Glutamatergic neuron (in vitro differentiated cells): ENCODE results near the gene MEN1. TPM values are rescaled to one million over a fixed set of nuclear protein-coding genes. Genes with fewer than 3 reads are reported as not detected.

ENCODE experiments used
- DNase-seq: peaks from one replicate; pipeline ENCODE4 v3.0.0; 2022
- H3K27ac Mint-ChIP-seq: one replicate; pipeline ENCODE4 v1.8.0; 2020; ENCODE audit warnings: mild to moderate bottlenecking, mixed read lengths, inconsistent platforms; ENCODE audit not compliant: unreplicated experiment
- H3K27me3 Mint-ChIP-seq: one replicate; pipeline ENCODE4 v1.8.0; 2020; ENCODE audit warnings: mild to moderate bottlenecking, moderate library complexity, mixed read lengths, inconsistent platforms; ENCODE audit not compliant: unreplicated experiment
- H3K36me3 Mint-ChIP-seq: one replicate; pipeline ENCODE4 v1.8.0; 2020; ENCODE audit warnings: mild to moderate bottlenecking, mixed read lengths, inconsistent platforms; ENCODE audit not compliant: unreplicated experiment
- H3K4me1 Mint-ChIP-seq: one replicate; pipeline ENCODE4 v1.8.0; 2020; ENCODE audit warnings: mild to moderate bottlenecking, low read depth, mixed read lengths, inconsistent platforms; ENCODE audit not compliant: unreplicated experiment
- H3K4me3 Mint-ChIP-seq: one replicate; pipeline ENCODE4 v1.8.0; 2020; ENCODE audit warnings: mild to moderate bottlenecking, mixed read lengths, inconsistent platforms; ENCODE audit not compliant: unreplicated experiment
- H3K9me3 Mint-ChIP-seq: one replicate; pipeline ENCODE4 v1.8.0; 2020; ENCODE audit warnings: mild to moderate bottlenecking, moderate library complexity, mixed read lengths, inconsistent platforms; ENCODE audit not compliant: unreplicated experiment
- long read RNA-seq: library from polyadenylated mRNA; unstranded; transcript quantifications from one replicate; pipeline ENCODE4 v2.0.0, GENCODE V29; 2020; ENCODE audit not compliant: unreplicated experiment
- total RNA-seq: library from RNA; stranded (reverse); fragmentation: NEBNext Ultra II Directional; extraction: Animal tissue kit (Norgen Biotek cat#: 25700); gene quantifications from one replicate; pipeline ENCODE4 v1.2.1, GENCODE V29; 2021; ENCODE audit not compliant: unreplicated experiment
- TF ChIP-seq, protein P1 (sequence below): fragments of 200-600 bp; sonication (generic); IDR thresholded peaks from one replicate; pipeline ENCODE4 v1.5.0; 2021; ENCODE audit not compliant: partially characterized antibody, unreplicated experiment

The MEN1 gene
- total RNA-seq = 39.7 TPM
- long read RNA-seq, partial matches to known transcripts = 0 of 7 reads
- long read RNA-seq, other reads (novel, unspliced or antisense) = 6 of 7 reads

DNA sequence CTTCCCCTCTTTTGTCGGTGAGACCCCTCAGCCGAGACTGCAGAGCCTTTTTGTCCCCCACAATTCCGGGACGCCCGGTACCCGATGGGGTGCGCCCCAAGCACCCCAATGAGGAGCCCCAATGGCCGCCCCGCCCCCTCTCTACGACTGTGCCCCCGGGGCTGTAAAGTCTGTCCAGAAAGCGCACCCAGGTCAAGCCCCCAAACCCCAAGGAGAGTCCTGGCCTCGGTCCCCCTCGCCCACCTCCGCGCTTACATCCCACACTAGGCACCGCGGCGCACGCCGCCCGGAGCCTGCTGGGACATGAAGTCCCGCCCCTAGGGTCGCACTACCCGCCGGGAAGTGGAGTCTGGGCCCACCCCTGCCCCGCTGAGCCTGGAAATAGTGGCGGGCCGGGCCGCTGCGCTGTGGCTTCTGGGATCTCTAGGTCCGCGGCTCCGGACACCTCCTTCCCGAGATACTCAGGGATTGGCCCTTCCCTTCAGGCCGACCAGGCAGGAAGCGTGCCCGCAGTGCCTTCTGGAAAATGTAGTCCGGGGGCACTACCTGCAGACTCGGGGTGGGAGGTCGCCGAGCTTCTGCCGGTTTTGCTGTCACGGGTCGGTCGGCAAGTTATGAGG, at the start of gene MEN1:
Gene MEN1 (minus strand): TSS at position 281 of the 620 bp plus-strand sequence. CDS start 442 bp downstream, outside the sequence.
- H3K4me1 Mint-ChIP-seq = peaks cover 6% of the 10 kb centered on the region
- peaks cover 12% of the 10 kb centered on the region for H3K27me3 Mint-ChIP-seq
- peak within 1 kb of the TSS; percentile 67 for H3K27ac Mint-ChIP-seq
- H3K4me3 Mint-ChIP-seq = peak within 1 kb of the TSS; percentile 93
- H3K9me3 Mint-ChIP-seq = peaks cover 5% of the 10 kb centered on the region
- H3K36me3 Mint-ChIP-seq = no peaks in the 10 kb centered on the region
- TF ChIP-seq, protein P1, sequence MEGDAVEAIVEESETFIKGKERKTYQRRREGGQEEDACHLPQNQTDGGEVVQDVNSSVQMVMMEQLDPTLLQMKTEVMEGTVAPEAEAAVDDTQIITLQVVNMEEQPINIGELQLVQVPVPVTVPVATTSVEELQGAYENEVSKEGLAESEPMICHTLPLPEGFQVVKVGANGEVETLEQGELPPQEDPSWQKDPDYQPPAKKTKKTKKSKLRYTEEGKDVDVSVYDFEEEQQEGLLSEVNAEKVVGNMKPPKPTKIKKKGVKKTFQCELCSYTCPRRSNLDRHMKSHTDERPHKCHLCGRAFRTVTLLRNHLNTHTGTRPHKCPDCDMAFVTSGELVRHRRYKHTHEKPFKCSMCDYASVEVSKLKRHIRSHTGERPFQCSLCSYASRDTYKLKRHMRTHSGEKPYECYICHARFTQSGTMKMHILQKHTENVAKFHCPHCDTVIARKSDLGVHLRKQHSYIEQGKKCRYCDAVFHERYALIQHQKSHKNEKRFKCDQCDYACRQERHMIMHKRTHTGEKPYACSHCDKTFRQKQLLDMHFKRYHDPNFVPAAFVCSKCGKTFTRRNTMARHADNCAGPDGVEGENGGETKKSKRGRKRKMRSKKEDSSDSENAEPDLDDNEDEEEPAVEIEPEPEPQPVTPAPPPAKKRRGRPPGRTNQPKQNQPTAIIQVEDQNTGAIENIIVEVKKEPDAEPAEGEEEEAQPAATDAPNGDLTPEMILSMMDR = no peak
- peak; percentile 97 for DNase-seq

DNA sequence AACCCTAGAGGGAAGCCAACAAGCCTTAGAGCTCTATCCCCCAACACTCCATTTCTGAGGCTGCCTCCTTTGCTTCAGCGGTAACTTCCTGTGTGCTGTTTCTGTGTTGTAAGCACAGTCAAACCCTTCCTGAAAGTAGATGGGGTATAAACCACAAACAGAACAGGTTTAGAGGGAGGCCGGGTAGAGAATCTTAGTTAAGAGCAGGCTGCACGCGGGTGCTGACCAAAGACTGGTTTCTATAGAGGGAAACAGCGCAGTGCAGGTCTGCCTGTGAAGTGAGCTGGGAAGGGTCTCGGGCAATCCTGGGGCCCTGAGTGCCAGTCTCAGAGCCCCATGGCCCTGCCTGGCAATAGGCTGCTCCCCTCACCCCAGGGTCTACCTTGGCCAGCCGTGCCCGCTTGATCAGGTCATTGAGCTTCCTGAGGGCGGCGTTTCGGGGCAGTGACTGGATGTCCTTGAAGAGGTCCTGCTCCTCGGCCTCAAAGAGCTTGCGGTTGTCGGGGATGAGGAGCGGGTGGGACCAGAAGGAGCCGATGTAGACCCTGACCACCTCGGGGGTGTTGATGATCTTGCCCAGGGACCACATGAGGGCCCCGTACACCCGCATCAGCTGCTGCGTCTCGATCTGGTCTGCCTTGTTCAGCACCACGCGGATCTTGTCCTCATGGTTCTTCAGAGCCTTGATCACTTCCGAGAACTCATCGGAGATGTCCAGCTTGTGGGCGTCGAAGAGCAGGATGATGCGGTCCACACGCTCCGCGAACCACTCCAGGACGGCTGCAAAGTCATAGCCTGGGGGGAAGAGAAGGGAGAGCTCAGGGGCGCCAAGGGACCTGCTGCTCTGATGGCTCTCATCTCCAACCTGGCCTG, 49.4 kb upstream of the MEN1 start:
- Mint-ChIP-seq H3K4me1 (peaks cover 12% of the 10 kb centered on the region), H3K9me3 (peaks cover 3% of the 10 kb centered on the region), H3K4me3 (no peak overlapping the region), H3K36me3 (no peaks in the 10 kb centered on the region), H3K27me3 (no peaks in the 10 kb centered on the region), H3K27ac (no peak overlapping the region)
- TF ChIP-seq, protein P1 = no peak
- no peak for DNase-seq

DNA sequence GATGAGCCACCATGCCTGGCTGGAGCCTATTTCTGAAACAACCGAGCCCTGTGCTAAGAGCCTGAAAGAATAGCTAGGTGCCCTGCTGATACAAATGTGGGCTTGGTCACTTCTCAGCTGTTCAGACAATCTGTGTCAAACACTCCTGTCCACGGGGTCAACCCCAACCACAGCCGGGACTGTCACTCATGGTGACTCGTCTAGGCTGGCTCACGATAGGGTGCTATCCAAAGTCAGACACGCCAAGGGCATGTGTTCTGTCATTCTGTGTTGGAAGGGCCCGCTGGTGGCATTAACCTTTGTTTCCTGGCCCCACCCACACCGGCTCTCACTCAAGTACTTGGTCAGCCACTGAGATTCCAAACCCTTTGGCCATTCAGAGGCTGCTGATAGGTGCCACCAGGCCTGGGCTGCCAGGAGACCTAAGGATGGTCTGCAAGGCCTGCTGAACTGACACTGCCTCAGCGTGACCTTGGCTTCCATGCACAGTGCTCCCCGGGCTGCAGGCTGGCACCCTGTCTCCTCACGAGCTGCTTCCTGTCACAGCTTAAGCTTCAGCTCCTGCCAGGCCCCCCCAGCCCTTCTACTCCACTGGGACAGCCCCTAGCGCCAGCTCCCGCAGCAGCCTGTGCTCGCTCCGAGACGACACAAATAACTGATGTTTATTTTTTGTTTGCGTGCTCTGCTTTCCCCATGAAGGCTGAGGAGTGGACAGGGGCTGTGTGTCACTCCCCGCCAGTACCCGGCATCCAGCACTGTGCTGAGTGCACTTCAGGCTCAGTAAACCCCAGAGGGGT, 48.3 kb upstream of the MEN1 start:
- Mint-ChIP-seq H3K4me3 (no peak overlapping the region), H3K27me3 (no peaks in the 10 kb centered on the region), H3K27ac (no peak overlapping the region), H3K9me3 (peaks cover 4% of the 10 kb centered on the region), H3K4me1 (peaks cover 11% of the 10 kb centered on the region), H3K36me3 (no peaks in the 10 kb centered on the region)
- TF ChIP-seq, protein P1 = no peak
- no peak for DNase-seq

DNA sequence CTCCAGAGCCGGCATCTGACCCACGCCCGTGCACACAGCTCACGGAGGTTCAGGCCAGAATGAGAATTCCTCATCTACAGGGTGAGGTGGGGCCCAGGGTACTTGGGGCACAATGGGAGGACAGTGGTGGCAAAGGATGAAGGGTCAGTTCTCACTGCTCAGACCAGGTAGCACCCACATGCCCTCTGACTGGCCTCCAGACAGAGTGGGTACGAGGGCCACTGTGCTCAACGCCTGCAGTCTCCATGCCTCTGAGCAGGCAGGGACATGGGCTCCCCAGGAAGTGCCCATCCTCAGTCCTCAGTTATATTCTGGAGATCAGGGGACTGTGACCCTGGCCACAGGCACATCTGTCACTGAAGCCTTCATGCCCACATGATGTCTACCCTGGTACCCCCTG, 47.1 kb upstream of the MEN1 start:
- no peak for DNase-seq
- Mint-ChIP-seq H3K36me3 (no peaks in the 10 kb centered on the region), H3K27ac (no peak overlapping the region), H3K4me3 (no peak overlapping the region), H3K27me3 (no peaks in the 10 kb centered on the region), H3K9me3 (peaks cover 4% of the 10 kb centered on the region), H3K4me1 (peaks cover 6% of the 10 kb centered on the region)
- TF ChIP-seq, protein P1 = no peak
